ENCODE measurements around the gene TRPM3.
"Not testable (repeated sequence)": the region's sequence is repeated elsewhere in the genome, so short reads cannot be mapped to it uniquely, and the experiment has no call there.

Gene TRPM3

DNA sequence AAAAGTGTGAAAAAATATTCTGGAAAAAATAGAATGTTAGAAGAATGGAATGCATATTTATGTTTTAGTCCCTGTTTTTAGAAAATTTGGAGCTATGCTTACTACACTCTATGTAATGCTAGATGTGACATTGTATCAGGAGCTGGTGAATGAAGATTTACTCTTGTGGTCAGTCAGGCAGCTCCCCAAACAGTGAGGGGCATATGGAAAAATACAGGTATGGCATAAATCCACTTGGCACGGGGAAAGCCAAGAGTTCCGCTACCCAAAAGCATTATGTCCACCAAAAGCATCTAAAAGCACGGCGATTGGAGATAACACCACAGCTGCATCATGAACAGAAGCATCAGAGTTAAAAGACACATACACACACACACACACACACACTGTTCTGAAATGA lies 486.7 kb downstream of the TRPM3 start:
- H3K36me3 Mint-ChIP-seq (ENCODE audit: low read depth) = no peaks in the 10 kb centered on the region
- no peak overlapping the region for H3K4me3 Mint-ChIP-seq
- no peaks in the 10 kb centered on the region for H3K9me3 Mint-ChIP-seq
- H3K27me3 Mint-ChIP-seq (ENCODE audit: low read depth, poor library complexity) = peaks cover 2% of the 10 kb centered on the region
- DNase-seq = no peak
- H3K27ac Mint-ChIP-seq = no peak overlapping the region
- H3K4me1 Mint-ChIP-seq = no peaks in the 10 kb centered on the region
- no peak for TF ChIP-seq CTCF (IDR thresholded peaks at IDR 0.05)

- Mint-ChIP-seq H3K4me1 (no peaks in the 10 kb centered on the region), H3K4me3 (no peak overlapping the region), H3K27ac (no peak overlapping the region), H3K9me3 (no peaks in the 10 kb centered on the region), H3K36me3 (ENCODE audit: low read depth) (no peaks in the 10 kb centered on the region), H3K27me3 (ENCODE audit: low read depth, poor library complexity) (peaks cover 6% of the 10 kb centered on the region)
- no peak for DNase-seq
- no peak for TF ChIP-seq CTCF (IDR thresholded peaks at IDR 0.05)
Measured at GRCh38 chr9:70630971-70631370, 490.4 kb downstream of the TRPM3 start.

- not testable (repeated sequence) for H3K9me3 Mint-ChIP-seq; H3K27me3 Mint-ChIP-seq (ENCODE audit: low read depth, poor library complexity); DNase-seq; H3K36me3 Mint-ChIP-seq (ENCODE audit: low read depth); H3K27ac Mint-ChIP-seq; H3K4me3 Mint-ChIP-seq; H3K4me1 Mint-ChIP-seq
Measured at GRCh38 chr9:70629080-70629685, 492.2 kb downstream of the TRPM3 start.

DNA sequence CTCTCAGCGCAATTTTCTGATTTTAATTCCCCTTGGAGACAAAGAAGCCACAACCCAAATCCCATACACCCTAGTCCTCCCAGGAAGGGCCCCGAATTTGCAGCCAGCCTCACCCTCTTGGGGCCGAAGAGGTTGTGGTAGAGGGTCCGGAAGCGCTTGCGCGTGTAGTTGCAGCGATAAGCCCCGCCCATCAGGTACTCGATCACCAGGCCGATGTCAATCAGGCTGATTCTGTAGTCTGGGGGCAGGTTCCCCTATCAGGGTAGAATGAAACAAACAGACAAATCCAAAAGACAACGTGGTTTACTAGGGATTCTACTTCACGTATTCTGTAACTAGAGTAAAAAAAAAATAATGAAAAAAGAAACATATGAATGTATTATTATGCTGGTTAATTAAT lies 496.3 kb downstream of the TRPM3 start:
- H3K9me3 Mint-ChIP-seq = peaks cover 8% of the 10 kb centered on the region

DNA sequence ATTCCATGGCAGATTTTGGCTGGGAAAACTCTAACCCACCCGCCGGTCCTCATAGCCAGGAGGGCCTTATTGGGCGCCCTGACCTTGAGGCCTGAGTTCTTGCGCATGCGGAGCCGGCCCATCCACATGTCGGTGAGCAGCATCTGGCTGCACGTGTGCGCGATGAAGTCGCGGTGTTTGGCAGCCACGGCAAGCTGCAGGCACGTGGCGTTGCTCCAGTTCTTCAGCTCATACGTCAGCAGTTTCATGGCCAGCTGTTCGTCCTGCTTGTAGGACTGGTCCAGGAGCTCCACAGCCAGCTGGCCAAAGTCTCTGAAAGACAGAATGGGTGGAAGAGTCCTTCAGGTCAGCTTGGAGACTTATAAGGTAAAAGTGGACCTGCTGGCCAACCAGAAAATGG lies 502.6 kb downstream of the TRPM3 start:
- TF ChIP-seq CTCF (IDR thresholded peaks at IDR 0.05) = no peak
- Mint-ChIP-seq H3K9me3 (peaks cover 8% of the 10 kb centered on the region), H3K4me1 (peaks cover 5% of the 10 kb centered on the region), H3K27me3 (ENCODE audit: low read depth, poor library complexity) (no peaks in the 10 kb centered on the region), H3K27ac (no peak overlapping the region), H3K4me3 (no peak overlapping the region), H3K36me3 (ENCODE audit: low read depth) (no peaks in the 10 kb centered on the region)
- DNase-seq = no peak

More for the DNA sequence above, 496.3 kb downstream of the TRPM3 start:
- Mint-ChIP-seq H3K4me1 (no peaks in the 10 kb centered on the region), H3K4me3 (no peak overlapping the region), H3K27me3 (ENCODE audit: low read depth, poor library complexity) (peaks cover 4% of the 10 kb centered on the region), H3K36me3 (ENCODE audit: low read depth) (no peaks in the 10 kb centered on the region), H3K27ac (no peak overlapping the region)
- TF ChIP-seq CTCF (IDR thresholded peaks at IDR 0.05) = no peak
- no peak for DNase-seq

GRCh38 chr9:70617033-70617828 lies 504.2 kb downstream of the TRPM3 start:
- H3K4me1 Mint-ChIP-seq = peaks cover 5% of the 10 kb centered on the region
- no peak overlapping the region for H3K27ac Mint-ChIP-seq
- no peak for DNase-seq
- no peak overlapping the region for H3K4me3 Mint-ChIP-seq
- no peaks in the 10 kb centered on the region for H3K27me3 Mint-ChIP-seq (ENCODE audit: low read depth, poor library complexity)
- no peak for TF ChIP-seq CTCF (IDR thresholded peaks at IDR 0.05)
- H3K36me3 Mint-ChIP-seq (ENCODE audit: low read depth) = no peaks in the 10 kb centered on the region
- H3K9me3 Mint-ChIP-seq = peaks cover 5% of the 10 kb centered on the region

All from nephron progenitor cell (in vitro differentiated cells).